Peyer's patch (tissue), 4 donors: Measurements from ENCODE around the gene HIBCH.

ENCODE experiments used
- POLR2A ChIP-seq, 2 donors: fragments of 450-650 bp; IDR thresholded peaks; one replicate each; pipeline ENCODE4 v1.5.1; 2017; ENCODE audit warnings: antibody characterized with exemption in 2 of 2, mild to moderate bottlenecking in 2 of 2, moderate library complexity in 2 of 2
- TF ChIP-seq, protein P1 (sequence below), 6 experiments: fragments of 450-650 bp in 4 of 6; fragments of 200-600 bp in 2 of 6; sonication (generic) in 1 of 6; IDR thresholded peaks; one replicate each; pipeline ENCODE4 v1.5.1; 2017 to 2019; ENCODE audit warnings: antibody characterized with exemption in 6 of 6, mild to moderate bottlenecking in 3 of 6, moderate library complexity in 1 of 6

DNA sequence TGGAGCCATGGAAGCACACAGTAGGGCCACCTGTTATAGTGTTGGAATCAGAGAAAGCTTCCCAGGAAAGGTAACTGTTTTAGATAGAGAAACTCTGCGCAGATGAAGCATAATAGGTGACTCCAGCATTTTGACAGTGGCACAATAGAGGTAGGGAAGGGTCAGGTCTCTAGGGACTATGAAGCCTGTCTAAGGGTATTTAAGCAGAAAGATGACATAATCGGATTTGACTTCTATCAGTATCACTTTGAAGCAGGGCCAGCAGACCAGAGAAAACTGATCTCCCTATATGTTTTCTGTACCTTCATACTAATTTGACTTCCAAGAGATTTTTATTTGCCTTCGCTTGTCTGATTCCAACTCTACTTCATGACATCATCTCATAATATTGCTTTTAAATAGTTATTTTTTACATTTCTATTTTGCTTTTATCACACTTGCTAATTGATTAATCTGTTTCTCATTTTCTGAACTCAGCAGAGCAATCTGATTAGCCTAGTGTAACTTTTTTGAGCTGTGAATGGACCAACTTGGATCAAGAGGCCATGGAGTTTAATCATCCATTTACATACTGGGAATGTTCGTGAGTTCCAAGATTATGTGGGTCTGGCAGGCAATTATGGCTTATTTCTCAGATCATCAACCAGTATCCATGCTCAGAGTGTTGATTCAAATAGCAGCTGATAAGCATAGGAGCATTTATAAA, 8.4 kb upstream of the HIBCH start:
- TF ChIP-seq, protein P1, sequence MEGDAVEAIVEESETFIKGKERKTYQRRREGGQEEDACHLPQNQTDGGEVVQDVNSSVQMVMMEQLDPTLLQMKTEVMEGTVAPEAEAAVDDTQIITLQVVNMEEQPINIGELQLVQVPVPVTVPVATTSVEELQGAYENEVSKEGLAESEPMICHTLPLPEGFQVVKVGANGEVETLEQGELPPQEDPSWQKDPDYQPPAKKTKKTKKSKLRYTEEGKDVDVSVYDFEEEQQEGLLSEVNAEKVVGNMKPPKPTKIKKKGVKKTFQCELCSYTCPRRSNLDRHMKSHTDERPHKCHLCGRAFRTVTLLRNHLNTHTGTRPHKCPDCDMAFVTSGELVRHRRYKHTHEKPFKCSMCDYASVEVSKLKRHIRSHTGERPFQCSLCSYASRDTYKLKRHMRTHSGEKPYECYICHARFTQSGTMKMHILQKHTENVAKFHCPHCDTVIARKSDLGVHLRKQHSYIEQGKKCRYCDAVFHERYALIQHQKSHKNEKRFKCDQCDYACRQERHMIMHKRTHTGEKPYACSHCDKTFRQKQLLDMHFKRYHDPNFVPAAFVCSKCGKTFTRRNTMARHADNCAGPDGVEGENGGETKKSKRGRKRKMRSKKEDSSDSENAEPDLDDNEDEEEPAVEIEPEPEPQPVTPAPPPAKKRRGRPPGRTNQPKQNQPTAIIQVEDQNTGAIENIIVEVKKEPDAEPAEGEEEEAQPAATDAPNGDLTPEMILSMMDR (IDR thresholded peaks at IDR 0.05), result no peak
- TF ChIP-seq POLR2A (IDR thresholded peaks at IDR 0.05), result no peak
